Measurements from ENCODE around the gene EID3.
"Not testable (repeated sequence)": the region's sequence is repeated elsewhere in the genome, so short reads cannot be mapped to it uniquely, and the experiment has no call there.

The EID3 gene

GRCh38 chr12:104303538-104304151, at the start of gene EID3:
TSS of gene EID3 (plus strand) at chr12:104303739. CDS start at chr12:104303935, 196 bp downstream.
- peak; percentile 8 to 93 (median 80) for DNase-seq

GRCh38 chr12:104257913-104258472, 45.5 kb upstream of the EID3 start:
- no peak for DNase-seq

- no peak for DNase-seq
These were observed 45.0 kb upstream of the EID3 start for GRCh38 chr12:104258476-104259067.

DNA sequence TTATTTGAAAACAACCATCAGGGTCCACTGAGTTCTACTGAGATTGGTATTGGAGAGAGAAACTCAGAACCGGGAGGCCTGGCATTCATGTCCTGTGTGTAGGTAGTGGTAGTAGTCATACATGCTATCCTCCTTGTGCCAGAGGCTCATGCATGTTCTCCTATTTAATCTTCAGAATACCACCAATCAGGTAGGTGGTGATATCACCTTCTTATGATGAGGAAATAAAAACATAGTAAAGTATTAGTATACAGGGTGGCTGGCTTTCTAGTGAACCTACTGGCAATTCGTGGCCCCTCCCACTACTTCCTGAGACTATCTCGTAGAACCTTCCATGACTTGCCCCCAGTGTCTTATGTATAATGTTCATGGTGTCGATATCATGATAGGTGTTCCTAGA, 40.5 kb upstream of the EID3 start:
- DNase-seq: no peak

GRCh38 chr12:104263580-104264358, 39.8 kb upstream of the EID3 start:
- no peak for DNase-seq

GRCh38 chr12:104265436-104265835, 38.1 kb upstream of the EID3 start:
- DNase-seq: not testable (repeated sequence)

GRCh38 chr12:104272938-104273337, 30.6 kb upstream of the EID3 start:
- no peak for DNase-seq

- DNase-seq: no peak
These were observed 30.0 kb upstream of the EID3 start for GRCh38 chr12:104273503-104273902.

GRCh38 chr12:104274811-104275210, 28.7 kb upstream of the EID3 start:
- no peak for DNase-seq

DNA sequence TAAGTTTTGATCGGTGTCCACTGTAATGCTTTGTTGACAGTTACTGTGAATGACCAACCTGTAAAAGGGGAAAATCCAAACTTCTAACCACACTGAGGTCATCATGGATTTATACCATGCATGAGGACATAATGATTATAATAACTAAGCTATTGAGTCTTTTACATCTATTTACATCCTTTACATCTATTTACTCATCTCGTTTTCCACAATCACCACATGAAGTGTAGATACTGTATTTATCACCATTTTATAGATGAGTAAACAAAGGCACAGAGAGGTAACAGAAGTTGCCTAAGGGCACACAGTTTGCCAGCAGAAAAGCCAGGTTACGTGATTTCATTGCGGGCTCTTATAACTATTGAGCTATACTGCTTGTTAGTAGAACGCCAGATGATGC, 27.9 kb upstream of the EID3 start:
- no peak for DNase-seq

DNA sequence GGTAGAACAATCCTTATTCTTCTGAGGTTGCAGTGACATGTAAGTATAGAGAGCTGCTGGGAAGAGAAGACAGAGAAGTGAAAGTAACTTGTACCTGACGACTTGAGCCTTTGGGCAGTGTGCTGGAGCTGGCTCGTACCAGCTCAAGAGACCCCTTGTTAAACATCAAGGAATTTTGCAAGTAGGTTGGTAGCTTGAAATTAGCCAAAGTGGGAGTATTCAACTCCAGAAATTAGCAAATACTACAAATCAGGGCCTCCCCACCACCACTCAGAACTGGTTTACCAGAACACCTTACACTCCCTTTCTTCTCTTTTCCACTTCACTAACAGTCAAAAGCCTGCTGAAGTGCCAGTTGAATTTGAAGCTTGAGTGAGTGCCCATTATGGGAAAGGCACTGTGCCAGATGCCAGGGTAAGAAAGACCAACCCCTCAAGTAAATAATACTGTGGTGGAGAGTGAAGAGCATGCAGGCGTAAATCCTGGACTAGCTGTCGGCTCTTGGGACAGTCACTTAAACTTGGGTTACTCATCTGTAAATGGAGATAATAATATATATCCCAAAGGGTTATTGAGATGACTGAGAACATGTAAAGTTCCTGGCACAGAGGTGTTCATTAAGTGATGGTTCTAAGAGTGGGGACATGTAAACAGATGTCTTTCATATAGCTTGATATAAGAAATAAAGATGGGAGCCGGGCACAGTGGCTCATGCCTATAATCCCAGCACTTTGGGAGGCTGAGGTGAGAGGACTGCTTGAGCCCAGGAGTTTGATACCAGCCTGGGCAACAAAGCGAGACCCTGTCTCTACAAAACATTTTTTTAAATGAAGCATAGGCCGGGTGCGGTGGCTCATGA, 27.0 kb upstream of the EID3 start:
- peak in 4 of 51 donors; percentile 1 to 6 (median 2) for DNase-seq

GRCh38 chr12:104279164-104279563, 24.4 kb upstream of the EID3 start:
- DNase-seq: no peak

- no peak for DNase-seq
These were observed 23.4 kb upstream of the EID3 start for GRCh38 chr12:104280111-104280510.

DNA sequence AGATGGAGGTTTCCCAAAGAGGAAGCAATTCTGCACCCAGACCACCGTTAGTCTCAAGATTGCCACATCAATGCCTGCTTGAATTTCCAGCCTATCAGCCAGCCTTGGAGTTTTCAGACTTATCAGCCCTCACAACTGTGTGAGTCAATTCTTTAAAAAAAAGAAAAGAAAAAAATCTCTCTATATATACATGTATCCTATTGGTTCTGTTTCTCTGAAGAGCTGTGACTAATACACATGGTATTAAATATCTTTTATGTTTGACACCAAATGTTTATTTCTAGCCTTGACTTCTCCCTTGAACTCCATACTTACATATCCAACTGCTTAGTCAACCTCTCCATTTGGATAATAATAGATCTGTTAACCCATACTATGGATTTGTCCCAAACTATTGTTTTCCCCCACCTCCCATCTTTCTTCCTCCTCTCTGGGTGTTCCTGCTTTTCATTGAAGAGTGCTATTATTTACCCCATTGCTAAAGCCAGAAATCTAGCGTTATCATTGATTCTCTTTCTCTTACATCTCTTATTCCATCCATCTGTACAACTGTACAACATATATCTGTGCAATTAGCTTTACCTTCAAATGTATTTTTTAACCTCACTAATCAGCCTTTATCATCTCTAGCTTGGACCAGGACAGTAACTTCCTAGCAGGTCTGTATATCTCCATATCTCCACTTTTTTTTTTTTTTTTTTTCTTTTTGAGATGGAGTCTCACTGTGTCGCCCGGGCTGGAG, 22.7 kb upstream of the EID3 start:
- no peak for DNase-seq

GRCh38 chr12:104281636-104282035, 21.9 kb upstream of the EID3 start:
- DNase-seq: no peak

DNA sequence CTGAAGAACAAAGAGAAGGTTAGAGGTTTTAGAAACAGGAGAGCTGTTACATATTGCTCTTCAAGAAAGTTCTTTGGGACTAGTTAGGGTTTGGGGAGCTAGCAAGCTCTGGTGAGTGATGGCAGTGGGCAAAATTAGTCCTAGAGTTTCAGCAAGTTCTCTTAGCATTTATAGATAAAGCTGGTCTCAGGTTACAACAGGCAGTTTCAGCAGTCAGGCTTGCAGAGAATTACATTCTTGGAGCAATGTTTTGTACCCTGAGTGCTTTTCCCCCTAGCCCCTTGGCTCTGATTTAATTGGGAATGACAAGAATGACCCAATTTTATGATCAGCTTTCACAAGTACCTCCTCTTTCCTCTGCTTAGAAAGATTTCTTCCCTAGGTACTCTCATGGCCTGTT, 21.4 kb upstream of the EID3 start:
- no peak for DNase-seq

GRCh38 chr12:104285740-104286515, 17.6 kb upstream of the EID3 start:
- no peak for DNase-seq

GRCh38 chr12:104286516-104287482, 16.7 kb upstream of the EID3 start:
- DNase-seq: peak; percentile 35 to 93 (median 81)
